Measurements from ENCODE around the gene CD6.

DNA sequence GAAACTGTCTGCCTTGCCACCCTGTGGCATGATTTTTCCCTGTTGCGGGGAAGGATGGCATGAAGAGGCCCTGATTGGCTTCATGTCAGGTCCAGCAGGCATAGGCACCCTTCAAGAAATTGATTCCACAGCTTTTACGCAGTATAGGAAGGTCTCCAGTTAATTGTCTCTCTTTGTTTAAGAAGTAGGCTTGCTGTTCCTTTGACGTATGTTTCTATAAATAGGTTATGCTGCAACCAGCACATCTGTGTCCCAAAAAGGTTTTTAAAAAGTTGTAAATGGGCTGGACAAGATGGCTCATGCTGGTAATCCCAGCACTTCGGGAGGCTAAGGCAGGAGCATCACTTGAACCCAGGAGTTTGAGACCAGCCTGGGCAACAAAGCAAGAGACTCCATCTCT lies 62.6 kb downstream of the CD6 start:
- TF ChIP-seq CTCF (IDR thresholded peaks at IDR 0.05) (no peak), POLR2A (IDR thresholded peaks at IDR 0.05) (no peak)

Measured in right lobe of liver (tissue), 4 donors.